ENCODE data around the gene DGKI.

Gene DGKI

DNA sequence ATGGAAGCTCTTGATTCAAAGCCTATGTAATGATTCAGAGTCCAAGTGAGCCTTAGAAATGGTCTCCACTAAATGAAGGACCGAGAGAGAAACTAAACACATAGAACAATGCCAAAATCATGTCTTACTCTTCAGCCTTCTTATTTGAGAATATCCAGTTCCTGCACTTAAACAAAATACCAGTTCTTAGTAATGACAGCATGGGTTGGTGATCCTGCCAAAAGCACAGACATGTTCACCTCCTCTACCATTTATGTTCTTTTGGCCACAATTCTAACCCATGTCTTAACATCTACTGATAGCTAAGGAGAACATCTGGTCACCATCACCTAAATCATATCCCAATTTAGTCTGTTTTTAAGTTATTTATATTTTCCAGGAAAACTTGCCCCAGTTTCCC is 263.6 kb downstream of the DGKI start:
- H3K79me2 ChIP-seq (ENCODE audit: insufficient read depth, low read length): no peaks in the 10 kb centered on the region
- no peak overlapping the region for H2AFZ ChIP-seq (ENCODE audit: low read depth, low read length, severe bottlenecking)
- no peak for TF ChIP-seq EZH2phosphoT487 (conservative IDR thresholded peaks at IDR 0.05; ENCODE audit: low read length)
- TF ChIP-seq, protein P1, sequence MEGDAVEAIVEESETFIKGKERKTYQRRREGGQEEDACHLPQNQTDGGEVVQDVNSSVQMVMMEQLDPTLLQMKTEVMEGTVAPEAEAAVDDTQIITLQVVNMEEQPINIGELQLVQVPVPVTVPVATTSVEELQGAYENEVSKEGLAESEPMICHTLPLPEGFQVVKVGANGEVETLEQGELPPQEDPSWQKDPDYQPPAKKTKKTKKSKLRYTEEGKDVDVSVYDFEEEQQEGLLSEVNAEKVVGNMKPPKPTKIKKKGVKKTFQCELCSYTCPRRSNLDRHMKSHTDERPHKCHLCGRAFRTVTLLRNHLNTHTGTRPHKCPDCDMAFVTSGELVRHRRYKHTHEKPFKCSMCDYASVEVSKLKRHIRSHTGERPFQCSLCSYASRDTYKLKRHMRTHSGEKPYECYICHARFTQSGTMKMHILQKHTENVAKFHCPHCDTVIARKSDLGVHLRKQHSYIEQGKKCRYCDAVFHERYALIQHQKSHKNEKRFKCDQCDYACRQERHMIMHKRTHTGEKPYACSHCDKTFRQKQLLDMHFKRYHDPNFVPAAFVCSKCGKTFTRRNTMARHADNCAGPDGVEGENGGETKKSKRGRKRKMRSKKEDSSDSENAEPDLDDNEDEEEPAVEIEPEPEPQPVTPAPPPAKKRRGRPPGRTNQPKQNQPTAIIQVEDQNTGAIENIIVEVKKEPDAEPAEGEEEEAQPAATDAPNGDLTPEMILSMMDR (IDR thresholded peaks at IDR 0.05; ENCODE audit: insufficient read depth, low read length, poor library complexity, severe bottlenecking): no peak

DNA sequence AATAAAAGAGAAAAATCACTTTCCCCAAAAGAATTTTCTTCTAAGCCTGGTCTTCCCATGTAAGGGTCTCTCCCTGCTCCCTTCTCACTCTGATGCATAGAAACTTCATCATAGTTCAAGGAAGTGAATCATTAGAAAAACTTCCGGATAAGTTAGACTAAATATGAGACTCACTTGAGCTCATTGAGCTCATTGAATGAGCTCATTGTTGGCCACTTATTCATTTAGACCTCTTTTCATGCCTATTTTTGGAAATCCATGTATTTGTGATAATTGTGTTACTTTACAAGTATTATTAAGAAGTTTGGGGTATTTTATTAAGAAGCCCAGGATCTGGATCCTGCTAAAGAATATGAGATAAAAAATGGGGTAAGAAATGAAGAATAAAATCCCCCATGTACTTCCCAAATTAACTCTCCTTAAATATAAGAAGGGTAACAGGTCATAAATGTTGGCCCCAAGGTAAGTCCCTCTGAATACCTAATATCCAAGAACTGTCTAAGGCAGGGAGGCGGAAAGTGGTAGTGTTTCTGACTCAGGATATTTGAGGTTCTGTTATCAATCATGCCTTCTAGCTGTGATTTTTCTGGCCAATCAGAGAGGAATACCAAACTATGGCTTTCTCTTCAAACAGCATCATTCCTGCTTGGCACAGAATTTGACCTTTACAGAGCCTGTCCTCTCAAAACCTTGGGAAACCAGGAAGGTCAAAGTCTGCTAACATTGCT is 266.7 kb downstream of the DGKI start:
- Histone ChIP-seq H2AFZ (ENCODE audit: low read depth, low read length, severe bottlenecking) (no peak overlapping the region), H3K79me2 (ENCODE audit: insufficient read depth, low read length) (no peaks in the 10 kb centered on the region), H3K4me2 (ENCODE audit: low read depth, low read length, poor library complexity, severe bottlenecking) (no peak overlapping the region), H3K36me3 (ENCODE audit: low read length) (no peaks in the 10 kb centered on the region), H3K9ac (ENCODE audit: low read length) (no peak overlapping the region), H3K27ac (ENCODE audit: low read depth, low read length) (no peak overlapping the region), H4K20me1 (ENCODE audit: low read depth, low read length) (no peaks in the 10 kb centered on the region), H3F3A (ENCODE audit: insufficient read depth) (no peaks in the 10 kb centered on the region), H3K9me3 (ENCODE audit: insufficient read depth, low read length) (no peaks in the 10 kb centered on the region), H3K9me2 (replicated peaks; ENCODE audit: insufficient read depth, low read length) (no peaks in the 10 kb centered on the region), H3K4me3 (ENCODE audit: insufficient read depth, low read length, poor library complexity, severe bottlenecking) (no peak overlapping the region), H3K27me3 (ENCODE audit: low read length) (no peaks in the 10 kb centered on the region)
- TF ChIP-seq, protein P1 (IDR thresholded peaks at IDR 0.05; ENCODE audit: insufficient read depth, low read length, poor library complexity, severe bottlenecking): no peak
- TF ChIP-seq EZH2phosphoT487 (conservative IDR thresholded peaks at IDR 0.05; ENCODE audit: low read length): no peak

More for the DNA sequence above, 263.6 kb downstream of the DGKI start:
- H3K27ac ChIP-seq (ENCODE audit: low read depth, low read length): no peak overlapping the region
- H3K9me2 ChIP-seq (replicated peaks; ENCODE audit: insufficient read depth, low read length): no peaks in the 10 kb centered on the region
- no peaks in the 10 kb centered on the region for H3K36me3 ChIP-seq (ENCODE audit: low read length)
- no peaks in the 10 kb centered on the region for H3F3A ChIP-seq (ENCODE audit: insufficient read depth)
- H3K27me3 ChIP-seq (ENCODE audit: low read length): no peaks in the 10 kb centered on the region
- no peak overlapping the region for H3K4me2 ChIP-seq (ENCODE audit: low read depth, low read length, poor library complexity, severe bottlenecking)
- no peak overlapping the region for H3K4me3 ChIP-seq (ENCODE audit: insufficient read depth, low read length, poor library complexity, severe bottlenecking)
- no peaks in the 10 kb centered on the region for H4K20me1 ChIP-seq (ENCODE audit: low read depth, low read length)
- no peak overlapping the region for H3K9ac ChIP-seq (ENCODE audit: low read length)
- no peaks in the 10 kb centered on the region for H3K9me3 ChIP-seq (ENCODE audit: insufficient read depth, low read length)

DNA sequence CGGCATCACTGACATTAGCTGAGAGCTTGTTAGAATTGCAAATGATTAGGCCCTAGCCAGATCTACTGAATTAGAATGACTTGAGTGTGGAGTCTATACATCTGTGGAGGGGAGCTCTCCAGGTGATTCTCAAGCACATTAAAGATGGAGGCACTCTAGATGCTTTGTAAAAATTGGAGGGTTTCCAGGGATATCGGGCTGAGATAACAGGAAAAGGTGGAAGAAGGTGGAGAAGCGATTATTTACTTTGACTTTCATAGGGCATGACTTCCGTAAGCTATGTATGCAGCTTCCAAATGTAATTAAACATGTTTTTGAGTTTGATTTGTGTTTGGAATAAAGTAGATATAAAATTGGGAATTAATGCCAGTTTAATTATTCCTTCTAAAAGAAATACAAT is 268.2 kb downstream of the DGKI start:
- Histone ChIP-seq H3K36me3 (ENCODE audit: low read length) (no peaks in the 10 kb centered on the region), H3K9ac (ENCODE audit: low read length) (no peak overlapping the region), H3K27ac (ENCODE audit: low read depth, low read length) (no peak overlapping the region), H3F3A (ENCODE audit: insufficient read depth) (no peaks in the 10 kb centered on the region), H2AFZ (ENCODE audit: low read depth, low read length, severe bottlenecking) (no peak overlapping the region), H3K9me2 (replicated peaks; ENCODE audit: insufficient read depth, low read length) (no peaks in the 10 kb centered on the region), H3K4me2 (ENCODE audit: low read depth, low read length, poor library complexity, severe bottlenecking) (no peak overlapping the region), H3K27me3 (ENCODE audit: low read length) (no peaks in the 10 kb centered on the region), H4K20me1 (ENCODE audit: low read depth, low read length) (no peaks in the 10 kb centered on the region), H3K79me2 (ENCODE audit: insufficient read depth, low read length) (no peaks in the 10 kb centered on the region), H3K4me3 (ENCODE audit: insufficient read depth, low read length, poor library complexity, severe bottlenecking) (no peak overlapping the region), H3K9me3 (ENCODE audit: insufficient read depth, low read length) (no peaks in the 10 kb centered on the region)
- TF ChIP-seq, protein P1 (IDR thresholded peaks at IDR 0.05; ENCODE audit: insufficient read depth, low read length, poor library complexity, severe bottlenecking): no peak
- TF ChIP-seq EZH2phosphoT487 (conservative IDR thresholded peaks at IDR 0.05; ENCODE audit: low read length): no peak
